Pancreas (tissue), 10 donors: ENCODE results near the gene GRAMD1A. TPM values are rescaled to one million over a fixed set of nuclear protein-coding genes. Genes with fewer than 3 reads are reported as not detected.

Source experiments
- ATAC-seq, 4 donors: fragments of 200-7000 bp; cut with Tn5 transposase; one replicate each; pipeline versions ENCODE4 v1.8.0 to v1.9.1; 2020; ENCODE audit warnings: mild to moderate bottlenecking in 4 of 4, moderate library complexity in 4 of 4
- DNase-seq, 6 donors: peaks; one replicate each; pipeline ENCODE4 v3.0.0-alpha.2; 2020
- FAIRE-seq: peaks from 2 replicates; lab custom pipeline; 2012; peaks lifted over from hg19 to GRCh38; lab: Jason Lieb, UNC
- H3K27ac ChIP-seq, 4 donors: fragments of 200-600 bp; sonication (generic); 1 replicate in 3 of 4; 2 replicates in 1 of 4; pipeline versions ENCODE4 v1.5.0 to v1.8.0; 2020
- H3K27me3 ChIP-seq, 4 donors: fragments of 200-600 bp; one replicate each; pipeline ENCODE4 v1.8.0; 2021
- H3K36me3 ChIP-seq, 3 donors: fragments of 200-600 bp; sonication (generic) in 1 of 3; one replicate each; pipeline versions ENCODE4 v1.5.0 to v1.8.0; 2020 to 2021
- H3K4me1 ChIP-seq, 3 donors: fragments of 200-600 bp; one replicate each; pipeline ENCODE4 v1.8.0; 2021
- H3K4me3 ChIP-seq, 4 donors: fragments of 200-600 bp; sonication (generic) in 2 of 4; one replicate each; pipeline versions ENCODE4 v1.5.0 to v1.8.0; 2020 to 2021
- H3K9me3 ChIP-seq, 4 donors: fragments of 200-600 bp; one replicate each; pipeline ENCODE4 v1.8.0; 2021
- CTCF ChIP-seq, 4 donors: fragments of 200-600 bp; sonication (generic) in 3 of 4; IDR thresholded peaks; one replicate each; pipeline versions ENCODE4 v1.5.0 to v1.8.0; 2021; ENCODE audit warnings: antibody characterized with exemption in 4 of 4
- WGBS, 2 donors: extraction: QIAGEN DNeasy Blood & Tissue Kit; methylation state at CpG; one replicate each; pipeline ENCODE4 v1.1.7; 2013; 5-methylcytosine and 5-hydroxymethylcytosine counted together
- intact Hi-C, 3 donors: fragments of 100-400 bp; cut with DNase I; formaldehyde crosslinking; loops; one replicate each; pipeline versions ENCODE4 v1.11.1 to v1.14.2; 2022
- polyA plus RNA-seq, 2 donors: library from polyadenylated mRNA; stranded (reverse); fragments of 200-250 nt; gene quantifications; one replicate each; pipeline ENCODE4 v1.2.3, GENCODE V29; 2013
- total RNA-seq, 6 donors: library from RNA; stranded (reverse); fragmentation: NEBNext Ultra II Directional in 4 of 6; extraction: Animal tissue kit (Norgen Biotek cat#: 25700) in 4 of 6; gene quantifications; one replicate each; pipeline versions ENCODE4 v1.2.1 to v1.2.4, GENCODE V29; 2021 to 2023
- donor health status: healthy with polysubstance abuse.
- donor health status: DM: no; HTN: no; CAD: no; lungs with moderate emphysema.
- donor health status: DM: no; HTN: no; CAD: no.
- donor health status: control.
- donor health status: control.
- donor health status: Bipolar disorder and iron deficiency.
- donor health status: DM: yes; HTN: yes; CAD: no.
- donor health status: DM: no; HTN: no; CAD: no.
- donor health status: DM: no; HTN: no; CAD: no.
- donor health status: DM: yes; HTN: yes; CAD: no.

The GRAMD1A gene
- 10 to 100 TPM; 47.3 to 97.2 (median 87.4) TPM for total RNA-seq
- 100 to 1,000 TPM in 1 of 2 donors, 10 to 100 TPM in 1; 49.7 to 137 TPM for polyA plus RNA-seq

- intact Hi-C loops = no loop called here
- DNase-seq (peak; percentile 88 to 95 (median 91)), ATAC-seq (peak; percentile 83 to 90 (median 86)), FAIRE-seq (no peak)
- H3K27ac ChIP-seq = peak within 1 kb of the TSS; percentile 88 to 99 (median 95)
- peak within 1 kb of the TSS; percentile 76 to 95 (median 88) for H3K4me3 ChIP-seq
- H3K36me3 ChIP-seq = no peaks in the 10 kb centered on the region
- no peaks in the 10 kb centered on the region for H3K9me3 ChIP-seq
- TF ChIP-seq CTCF (IDR thresholded peaks at IDR 0.05) = no peak
- WGBS, 2 donors = 1% methylated on average over 40 to 45 of the region's 45 CpGs
- H3K4me1 ChIP-seq = peaks cover 8 to 34% (median 24%) of the 10 kb centered on the region in 3 donors
- H3K27me3 ChIP-seq = no peaks in the 10 kb centered on the region
These were observed at the start of gene GRAMD1A for GRCh38 chr19:34999498-35000337. Gene GRAMD1A (plus strand): TSS chr19:35000323. CDS start chr19:35000479, 156 bp downstream.

- Histone ChIP-seq H3K4me3 (no peak overlapping the region), H3K27me3 (no peaks in the 10 kb centered on the region), H3K9me3 (peaks cover 0 to 6% (median 1%) of the 10 kb centered on the region in 4 donors), H3K4me1 (no peaks in the 10 kb centered on the region), H3K27ac (no peak overlapping the region), H3K36me3 (peaks cover 0 to 17% (median 5%) of the 10 kb centered on the region in 3 donors)
- intact Hi-C loops = no loop called here
- FAIRE-seq = no peak
- TF ChIP-seq CTCF (IDR thresholded peaks at IDR 0.05) = no peak
- DNase-seq = no peak
- no peak for ATAC-seq
These were observed 47.0 kb upstream of the GRAMD1A start for GRCh38 chr19:34953092-34953491.

- Histone ChIP-seq H3K27ac (no peak overlapping the region), H3K4me3 (no peak overlapping the region), H3K4me1 (peaks cover 0 to 10% (median 5%) of the 10 kb centered on the region in 3 donors), H3K27me3 (no peaks in the 10 kb centered on the region), H3K9me3 (peaks cover 0 to 13% (median 1%) of the 10 kb centered on the region in 4 donors), H3K36me3 (peaks cover 5 to 35% (median 20%) of the 10 kb centered on the region in 3 donors)
- no peak for TF ChIP-seq CTCF (IDR thresholded peaks at IDR 0.05)
- ATAC-seq (no peak), DNase-seq (no peak), FAIRE-seq (no peak)
- intact Hi-C loops = no loop called here
- 94 to 95% methylated on average over 22 of the region's 22 CpGs for WGBS, 2 donors
These were observed 42.0 kb upstream of the GRAMD1A start for GRCh38 chr19:34957830-34958751.

- no peak for TF ChIP-seq CTCF (IDR thresholded peaks at IDR 0.05)
- no peak overlapping the region for H3K4me3 ChIP-seq
- ATAC-seq (no peak), FAIRE-seq (no peak), DNase-seq (no peak)
- peaks cover 0 to 13% (median 1%) of the 10 kb centered on the region in 4 donors for H3K9me3 ChIP-seq
- H3K27me3 ChIP-seq = no peaks in the 10 kb centered on the region
- peaks cover 0 to 10% (median 5%) of the 10 kb centered on the region in 3 donors for H3K4me1 ChIP-seq
- WGBS, 2 donors = 84 to 87% methylated on average over 7 of the region's 7 CpGs
- no peak overlapping the region for H3K27ac ChIP-seq
- intact Hi-C loops = no loop called here
- peaks cover 5 to 35% (median 20%) of the 10 kb centered on the region in 3 donors for H3K36me3 ChIP-seq
These were observed 41.1 kb upstream of the GRAMD1A start for GRCh38 chr19:34959021-34959420.
